A172 (cell line): ENCODE measurements around the gene SUPT4H1. TPM values are rescaled to one million over a fixed set of nuclear protein-coding genes. Genes with fewer than 3 reads are reported as not detected.

Experiments
- DNase-seq: peaks from one replicate; pipeline ENCODE4 v3.0.0-alpha.2; 2015; ENCODE audit warnings: low spot score
- total RNA-seq: library from RNA; depleted of rRNA; stranded (reverse); fragments of >200 nt; shearing (Covaris generic); gene quantifications from 2 replicates; pipeline ENCODE4 v1.2.3, GENCODE V29; 2014; rRNA removed

Gene SUPT4H1
- total RNA-seq, 1 experiment from 2014 or later: 161 TPM

GRCh38 chr17:58306131-58306951 lies 45.7 kb downstream of the SUPT4H1 start:
- no peak for DNase-seq

GRCh38 chr17:58305626-58306025 lies 46.4 kb downstream of the SUPT4H1 start:
- DNase-seq: no peak

GRCh38 chr17:58304750-58305486 lies 47.1 kb downstream of the SUPT4H1 start:
- no peak for DNase-seq

- DNase-seq: peak; percentile 44
Observed at GRCh38 chr17:58303971-58304749, 47.8 kb downstream of the SUPT4H1 start.

GRCh38 chr17:58302919-58303585 lies 48.9 kb downstream of the SUPT4H1 start:
- DNase-seq: no peak

GRCh38 chr17:58302171-58302918 lies 49.7 kb downstream of the SUPT4H1 start:
- DNase-seq: no peak

GRCh38 chr17:58301504-58302150 lies 50.4 kb downstream of the SUPT4H1 start:
- no peak for DNase-seq

- no peak for DNase-seq
Observed at GRCh38 chr17:58300336-58300735, 51.7 kb downstream of the SUPT4H1 start.

Other genes starting within 250 kb of the SUPT4H1 start
- not detected in 2 replicates for gene OR4D1, start 203.8 kb downstream of the SUPT4H1 start, total RNA-seq
- gene OR4D2, start 185.2 kb downstream of the SUPT4H1 start, total RNA-seq: not detected in 2 replicates
- not detected in 2 replicates for gene EPX, start 159.5 kb downstream of the SUPT4H1 start, total RNA-seq
- gene MKS1, start 132.9 kb downstream of the SUPT4H1 start, total RNA-seq: 10.3 and 16.1 TPM in 2 replicates
- not detected in 2 replicates for gene LPO, start 113.6 kb downstream of the SUPT4H1 start, total RNA-seq
- gene MPO, start 71.3 kb downstream of the SUPT4H1 start, total RNA-seq: not detected in 2 replicates
- not detected in 2 replicates for gene TSPOAP1, start 23.4 kb downstream of the SUPT4H1 start, total RNA-seq
- not detected in 2 replicates for gene RNF43, start 65.3 kb upstream of the SUPT4H1 start, total RNA-seq
- gene HSF5, start 136.2 kb upstream of the SUPT4H1 start, total RNA-seq: not detected in 2 replicates
- gene MTMR4, start 162.4 kb upstream of the SUPT4H1 start, total RNA-seq: 46.3 and 49.7 TPM in 2 replicates